Stimulated activated CD8-positive, alpha-beta memory T cell treated with anti-CD3 and anti-CD28 coated beads, Interleukin-4, amount 100 ng/mL, for 48 hours (primary cell): Measurements from ENCODE around the gene KCNK1.
"Not testable (repeated sequence)": the region's sequence is repeated elsewhere in the genome, so short reads cannot be mapped to it uniquely, and the experiment has no call there.

Source experiments
- DNase-seq: peaks from one replicate; pipeline ENCODE4 v3.0.0-alpha.2; 2020

The KCNK1 gene

GRCh38 chr1:233670363-233670762, 56.5 kb downstream of the KCNK1 start:
- DNase-seq: not testable (repeated sequence)

DNA sequence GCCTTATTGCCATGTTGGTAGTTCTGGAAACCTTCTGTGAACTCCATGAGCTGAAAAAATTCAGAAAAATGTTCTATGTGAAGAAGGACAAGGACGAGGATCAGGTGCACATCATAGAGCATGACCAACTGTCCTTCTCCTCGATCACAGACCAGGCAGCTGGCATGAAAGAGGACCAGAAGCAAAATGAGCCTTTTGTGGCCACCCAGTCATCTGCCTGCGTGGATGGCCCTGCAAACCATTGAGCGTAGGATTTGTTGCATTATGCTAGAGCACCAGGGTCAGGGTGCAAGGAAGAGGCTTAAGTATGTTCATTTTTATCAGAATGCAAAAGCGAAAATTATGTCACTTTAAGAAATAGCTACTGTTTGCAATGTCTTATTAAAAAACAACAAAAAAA, 57.4 kb downstream of the KCNK1 start:
- no peak for DNase-seq

DNA sequence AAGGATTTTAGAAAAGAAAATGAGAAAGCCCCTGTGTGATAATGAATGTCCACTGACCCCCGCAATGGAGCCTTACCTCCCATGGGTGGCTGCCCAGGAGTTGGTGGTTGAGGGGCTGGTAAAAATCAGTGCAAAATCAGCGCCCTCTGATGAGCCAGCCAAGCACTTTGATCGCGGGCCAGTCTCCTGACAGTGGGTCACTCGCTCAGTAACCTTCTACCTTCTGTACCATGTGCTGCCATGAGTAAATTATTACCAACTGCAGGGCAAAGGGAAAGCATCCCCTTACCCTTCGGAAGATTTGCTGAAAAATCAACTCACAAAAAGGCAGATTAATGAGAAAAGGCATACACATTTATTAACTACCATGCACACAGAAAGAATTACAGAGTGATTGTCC, 58.8 kb downstream of the KCNK1 start:
- no peak for DNase-seq

GRCh38 chr1:233673261-233673946, 59.5 kb downstream of the KCNK1 start:
- no peak for DNase-seq

DNA sequence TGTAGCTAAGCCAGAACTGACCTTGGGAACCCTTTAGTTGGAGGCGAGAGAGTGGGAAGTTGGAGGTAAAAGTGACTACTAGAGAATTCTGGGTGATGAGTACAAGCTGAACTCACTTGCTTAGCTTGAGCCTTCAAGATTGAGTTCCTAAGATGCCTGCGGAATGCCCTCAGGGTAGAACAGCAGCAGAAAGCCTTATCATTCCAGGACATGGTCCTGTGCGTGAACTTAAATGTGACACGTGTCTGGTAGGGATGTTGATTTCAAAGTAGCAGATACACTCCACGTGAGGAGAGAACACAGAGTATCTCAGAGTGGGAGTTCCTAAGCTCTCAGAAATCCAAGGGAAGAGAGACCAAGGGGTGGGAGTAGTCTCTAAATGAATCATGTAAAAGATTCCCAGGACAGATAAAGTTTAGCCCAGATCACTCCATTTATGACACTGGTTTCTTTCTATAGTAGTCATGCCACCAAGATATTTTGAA, 60.1 kb downstream of the KCNK1 start:
- DNase-seq: no peak

DNA sequence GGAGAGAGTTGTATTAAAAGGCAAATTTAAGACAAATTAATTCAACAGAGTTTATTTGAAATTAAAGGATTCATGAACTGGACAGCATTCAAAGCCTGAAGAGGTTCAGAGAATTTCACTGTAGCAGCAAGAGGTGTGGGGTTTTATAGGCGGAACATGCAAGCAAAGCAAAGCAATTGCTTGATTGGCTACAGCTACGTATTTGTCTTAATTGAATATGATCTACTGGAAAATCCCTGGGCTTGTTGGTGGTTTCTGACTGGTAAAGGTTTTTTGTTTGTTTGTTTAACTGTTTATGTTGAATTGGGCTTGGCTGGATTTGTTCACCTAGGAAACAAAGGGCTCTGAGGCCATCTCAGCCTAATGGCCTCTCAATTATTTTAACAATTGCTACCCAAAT, 61.5 kb downstream of the KCNK1 start:
- DNase-seq: no peak

GRCh38 chr1:233675893-233676292, 62.0 kb downstream of the KCNK1 start:
- DNase-seq: no peak

- no peak for DNase-seq
Observed at GRCh38 chr1:233677690-233678354, 63.9 kb downstream of the KCNK1 start.

DNA sequence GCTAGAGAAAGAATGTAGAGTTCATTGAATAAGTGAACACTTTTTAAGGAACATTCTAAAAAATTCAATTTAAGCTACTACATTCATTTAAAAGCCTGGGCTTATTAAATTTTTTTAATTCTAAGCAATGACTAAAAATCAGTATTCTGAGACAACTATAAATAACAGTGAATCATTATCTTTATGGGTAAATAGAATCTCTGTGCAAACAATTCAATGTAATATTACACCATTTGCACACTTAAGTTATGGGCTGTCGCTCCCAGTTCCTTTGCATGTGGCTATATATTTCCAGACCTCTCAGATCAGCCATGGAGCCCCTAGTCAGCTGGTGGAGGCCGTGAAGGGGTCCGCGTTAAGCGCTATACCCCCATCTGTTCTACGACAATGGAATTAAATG, 65.1 kb downstream of the KCNK1 start:
- DNase-seq: no peak

GRCh38 chr1:233679591-233680373, 65.9 kb downstream of the KCNK1 start:
- DNase-seq: no peak

- no peak for DNase-seq
Observed at GRCh38 chr1:233681285-233681684, 67.4 kb downstream of the KCNK1 start.

DNA sequence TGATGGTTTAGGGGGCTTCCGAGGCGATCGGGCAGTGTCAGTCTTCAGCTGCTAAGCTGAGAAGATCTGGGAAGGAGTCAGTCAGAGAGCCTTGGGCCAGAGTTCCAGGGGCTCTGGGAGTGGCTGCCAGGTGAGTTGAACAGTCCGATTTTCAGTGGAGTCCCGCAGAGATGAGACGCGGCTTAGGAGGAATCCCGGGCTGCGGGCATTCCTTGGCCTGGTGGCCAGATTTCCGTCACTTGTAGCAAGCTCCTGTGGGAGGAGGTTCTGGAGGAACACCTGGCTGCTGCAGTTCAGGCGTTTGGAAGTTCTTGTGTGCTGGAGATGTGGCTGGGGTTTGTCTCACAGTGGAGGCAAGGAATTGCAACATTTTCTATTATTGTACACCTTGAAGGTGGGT, 72.7 kb downstream of the KCNK1 start:
- DNase-seq: not testable (repeated sequence)

DNA sequence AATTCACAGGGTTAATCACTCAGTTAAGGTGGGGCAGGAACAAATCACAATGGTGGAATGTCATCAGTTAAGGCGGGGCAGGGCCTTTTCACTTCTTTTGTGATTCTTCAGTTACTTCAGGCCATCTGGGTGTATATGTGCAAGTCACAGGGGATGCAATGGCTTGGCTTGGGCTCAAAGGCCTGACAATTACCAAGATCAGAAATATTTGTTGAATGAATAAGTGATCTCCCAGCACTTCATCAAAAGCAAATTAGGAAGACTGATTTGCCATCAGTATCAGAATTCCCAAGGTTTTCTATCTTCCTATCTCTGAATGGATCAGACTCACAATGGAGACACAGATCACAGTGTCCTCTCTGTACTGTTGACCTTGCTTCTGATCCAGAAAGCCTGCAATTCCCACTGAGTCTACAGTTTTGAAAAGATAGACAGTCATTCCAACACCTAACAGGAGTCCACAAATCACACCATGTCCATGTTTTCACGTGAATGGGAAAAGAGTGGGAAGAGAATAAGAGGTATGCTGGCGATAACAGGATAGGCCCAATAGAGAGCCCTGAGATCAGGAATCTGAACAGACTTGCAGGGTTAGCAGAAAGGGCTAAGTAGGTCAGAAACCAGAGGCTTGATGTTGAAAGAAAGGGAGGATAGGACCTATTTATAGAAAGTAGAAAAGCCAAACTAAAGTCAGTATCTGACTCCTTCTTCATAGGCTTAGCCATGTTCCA, 75.3 kb downstream of the KCNK1 start:
- DNase-seq: no peak

DNA sequence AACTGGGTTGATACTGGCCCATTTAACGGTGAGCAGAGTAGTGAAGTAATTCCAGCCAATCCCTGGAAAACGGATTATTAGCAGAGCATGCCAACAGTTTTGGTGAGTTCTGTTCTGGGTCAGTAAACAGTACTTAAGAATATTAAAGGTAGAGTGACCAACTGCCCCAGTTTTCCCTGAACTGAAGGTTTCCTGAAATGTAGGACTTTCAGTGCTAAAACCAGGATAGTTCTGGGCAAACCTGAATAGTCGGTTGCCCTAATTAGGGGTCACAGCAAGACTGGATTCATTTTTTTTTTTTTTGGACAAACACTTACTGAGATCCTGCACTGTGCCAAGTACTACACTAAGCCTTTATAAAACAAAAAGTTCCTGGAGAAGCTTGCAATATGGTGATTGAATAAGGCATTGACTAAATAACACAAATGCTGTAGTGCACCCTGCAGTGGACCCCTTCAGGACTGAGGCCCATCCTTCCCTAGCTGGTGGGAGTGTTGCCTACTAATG, 75.9 kb downstream of the KCNK1 start:
- no peak for DNase-seq

- DNase-seq: no peak
Observed at GRCh38 chr1:233695901-233696300, 82.0 kb downstream of the KCNK1 start.

GRCh38 chr1:233700338-233700737, 86.4 kb downstream of the KCNK1 start:
- DNase-seq: no peak

GRCh38 chr1:233704170-233704897, 90.4 kb downstream of the KCNK1 start:
- no peak for DNase-seq

GRCh38 chr1:233704898-233705723, 91.2 kb downstream of the KCNK1 start:
- DNase-seq: no peak

DNA sequence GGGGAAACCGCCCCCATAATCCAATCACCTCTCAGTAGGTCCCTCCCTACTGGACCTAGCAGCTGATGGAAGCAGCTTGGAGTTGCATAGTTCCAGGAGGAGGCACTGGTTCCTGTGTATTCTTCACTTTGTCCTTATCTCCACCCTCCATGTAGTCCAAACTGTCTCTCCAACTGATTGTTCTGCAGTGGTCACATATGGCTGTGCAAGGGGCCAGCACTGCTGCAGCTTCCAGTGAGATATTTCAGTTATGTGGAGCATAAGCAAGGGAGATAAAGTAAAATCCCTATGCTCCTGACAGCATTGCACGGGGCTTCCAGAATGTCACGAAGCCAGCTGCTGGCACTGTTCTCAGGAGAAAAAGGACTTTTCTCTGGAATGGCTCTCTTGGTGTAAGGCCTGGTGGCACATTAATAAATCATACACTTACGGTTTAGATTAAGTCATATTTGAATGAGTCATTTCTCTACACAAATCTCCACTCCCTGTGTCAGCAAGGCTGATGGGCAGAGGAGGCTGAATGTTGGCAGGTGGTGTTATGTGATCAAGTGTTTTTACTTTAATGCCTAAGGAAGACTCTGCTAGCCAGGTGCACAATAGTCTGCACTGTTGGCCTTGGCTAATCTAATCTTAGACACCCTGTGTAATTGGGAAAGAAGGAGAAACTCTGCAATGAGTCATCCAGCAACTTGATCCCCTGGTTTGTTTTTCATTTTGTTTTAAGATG, 93.4 kb downstream of the KCNK1 start:
- no peak for DNase-seq
